Limb (tissue), 2 donors: ENCODE data around the gene ZIK1.
A peak's percentile ranks its signal among the peaks of the same experiment; 100 is the strongest.

ENCODE experiments used
- DNase-seq, 2 donors: peaks; one replicate each; pipeline ENCODE4 v3.0.0-alpha.2; 2016; ENCODE audit errors: extremely low spot score in 2 of 2

ZIK1 gene

DNA sequence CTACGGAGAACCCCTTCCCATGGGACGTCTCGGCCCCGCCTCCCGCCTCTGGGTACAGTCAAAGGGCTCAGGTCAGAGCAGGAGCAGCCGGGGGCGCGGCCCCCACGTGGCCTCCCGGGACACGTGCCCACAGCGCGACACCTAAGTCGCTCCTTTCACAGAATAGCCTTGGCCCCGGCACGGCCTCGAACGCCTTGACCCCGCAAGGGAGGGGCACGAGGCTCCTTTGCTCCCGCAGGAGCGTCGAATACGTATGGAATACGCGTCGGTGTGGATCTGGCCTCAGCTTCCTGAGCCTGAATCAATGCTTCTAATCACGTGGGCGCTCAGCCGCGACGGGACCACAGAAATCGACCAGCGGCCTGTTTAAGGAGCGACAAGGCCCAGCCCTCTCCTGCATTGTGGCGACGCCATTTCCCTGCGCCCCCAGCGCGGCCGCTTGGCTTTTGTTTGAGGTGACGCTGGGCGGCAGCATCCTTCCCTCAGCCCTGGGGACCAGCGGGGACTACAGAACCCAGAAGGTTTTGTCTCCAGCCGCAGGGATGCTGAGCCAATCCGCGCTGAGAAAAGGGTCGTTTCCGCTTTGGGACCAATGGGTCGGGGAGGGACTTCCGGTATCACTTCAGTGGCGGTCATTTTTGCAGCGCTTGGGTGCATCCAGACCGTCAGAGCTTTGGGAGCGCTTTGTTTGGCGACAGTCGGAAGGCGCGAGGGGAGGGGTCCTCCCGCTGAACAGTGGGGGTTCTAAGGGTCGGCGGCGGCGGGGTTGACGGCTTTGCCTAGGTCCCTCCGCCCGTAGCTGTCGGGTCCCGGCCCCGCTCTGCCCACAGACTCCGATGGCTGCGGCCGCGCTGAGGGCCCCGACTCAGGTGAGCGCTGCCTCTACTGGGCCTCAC lies at the start of gene ZIK1:
Gene ZIK1 (plus strand): TSS at position 625 of the 896 bp plus-strand sequence. CDS start 212 bp downstream, at position 837.
- DNase-seq, result peak; percentile 92 to 93

DNA sequence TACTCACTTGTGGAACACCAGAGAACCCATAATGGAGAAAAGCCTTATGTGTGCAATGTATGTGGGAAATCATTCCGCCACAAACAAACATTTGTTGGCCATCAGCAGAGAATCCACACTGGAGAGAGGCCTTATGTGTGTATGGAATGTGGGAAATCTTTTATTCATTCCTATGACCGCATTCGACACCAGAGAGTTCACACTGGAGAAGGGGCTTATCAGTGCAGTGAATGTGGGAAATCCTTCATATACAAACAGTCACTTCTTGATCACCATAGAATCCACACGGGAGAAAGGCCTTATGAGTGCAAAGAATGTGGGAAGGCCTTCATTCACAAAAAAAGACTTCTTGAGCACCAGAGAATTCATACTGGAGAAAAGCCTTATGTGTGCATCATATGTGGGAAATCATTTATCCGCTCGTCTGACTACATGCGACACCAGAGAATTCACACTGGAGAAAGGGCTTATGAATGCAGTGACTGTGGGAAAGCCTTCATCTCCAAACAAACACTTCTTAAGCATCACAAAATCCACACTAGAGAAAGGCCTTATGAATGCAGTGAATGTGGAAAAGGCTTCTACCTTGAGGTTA lies 45.9 kb upstream of the ZIK1 start:
- no peak for DNase-seq

DNA sequence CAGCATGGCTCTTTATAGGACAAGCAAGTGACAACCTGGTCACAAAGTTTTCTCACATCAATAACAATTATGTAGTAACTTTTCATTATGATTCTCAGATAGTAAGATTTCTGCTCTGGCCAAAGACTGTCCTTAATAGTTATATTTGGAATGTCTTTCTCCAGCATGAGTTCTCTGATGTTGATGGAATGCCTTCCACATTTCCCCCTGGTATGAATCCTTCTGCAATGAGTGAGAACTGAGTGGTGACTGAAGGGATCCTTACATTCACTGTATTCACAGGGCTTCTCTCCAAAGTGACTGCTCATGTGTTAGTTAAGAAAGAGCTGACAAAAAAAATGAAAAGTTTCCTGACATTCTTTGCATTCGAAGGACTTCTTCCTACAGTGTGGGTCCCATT lies 37.4 kb upstream of the ZIK1 start:
- DNase-seq, result no peak

DNA sequence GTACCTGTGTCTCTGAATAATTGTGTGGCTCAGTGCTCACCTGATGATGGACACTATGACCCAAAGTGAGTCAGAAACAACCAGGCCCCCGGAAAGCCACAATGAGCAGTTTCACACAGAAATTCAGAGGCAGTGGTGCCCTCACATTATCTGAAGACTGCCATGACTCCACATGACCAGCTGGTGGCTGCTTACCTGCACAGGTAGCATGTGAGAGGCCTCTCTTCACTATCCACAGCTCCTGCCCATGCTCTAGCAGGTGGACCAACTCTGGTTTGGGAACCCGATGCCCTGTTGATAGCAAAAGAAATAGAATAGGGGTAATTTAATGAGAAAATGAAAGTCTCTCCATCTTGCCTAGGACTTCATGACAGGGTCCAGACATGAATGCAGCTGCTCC lies 31.5 kb upstream of the ZIK1 start:
- DNase-seq, result no peak

DNA sequence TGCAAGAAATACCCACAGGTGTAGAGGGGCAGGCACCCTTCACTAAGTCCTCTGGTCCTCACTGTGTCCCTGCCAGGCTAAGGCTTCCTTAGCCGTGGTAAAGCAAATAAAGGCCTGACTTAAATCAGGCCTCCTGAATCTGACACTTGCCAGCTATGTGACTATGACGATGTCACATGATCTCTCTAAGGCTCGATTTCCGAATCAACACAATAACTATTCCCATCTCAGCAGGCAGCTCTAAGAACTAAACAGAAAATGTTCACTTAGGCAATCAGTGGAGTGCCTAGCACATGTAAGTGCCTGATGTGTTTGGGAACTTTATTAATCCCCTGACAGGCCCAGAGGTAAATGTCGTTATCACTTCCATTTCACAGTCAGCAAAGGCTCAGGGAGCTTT lies 26.3 kb upstream of the ZIK1 start:
- DNase-seq, result no peak

DNA sequence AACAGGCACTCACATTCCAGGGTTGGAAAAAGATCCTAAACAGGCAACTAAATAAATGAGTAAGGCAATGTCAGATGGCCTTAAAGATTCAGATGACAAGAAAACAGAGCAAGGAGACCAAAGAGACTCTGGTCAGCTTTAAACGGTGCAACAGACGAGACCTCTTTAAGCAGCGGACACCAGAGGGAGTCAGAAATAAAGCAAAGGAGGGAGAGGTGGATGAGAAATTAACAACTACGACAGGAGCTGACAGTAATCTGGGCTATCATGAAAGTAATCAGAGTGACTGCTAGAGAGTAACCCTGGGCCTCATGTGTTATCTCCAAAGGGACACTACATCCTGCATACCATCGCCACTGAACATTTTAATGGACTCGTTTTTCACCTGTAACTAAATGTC lies 25.4 kb upstream of the ZIK1 start:
- DNase-seq, result no peak

DNA sequence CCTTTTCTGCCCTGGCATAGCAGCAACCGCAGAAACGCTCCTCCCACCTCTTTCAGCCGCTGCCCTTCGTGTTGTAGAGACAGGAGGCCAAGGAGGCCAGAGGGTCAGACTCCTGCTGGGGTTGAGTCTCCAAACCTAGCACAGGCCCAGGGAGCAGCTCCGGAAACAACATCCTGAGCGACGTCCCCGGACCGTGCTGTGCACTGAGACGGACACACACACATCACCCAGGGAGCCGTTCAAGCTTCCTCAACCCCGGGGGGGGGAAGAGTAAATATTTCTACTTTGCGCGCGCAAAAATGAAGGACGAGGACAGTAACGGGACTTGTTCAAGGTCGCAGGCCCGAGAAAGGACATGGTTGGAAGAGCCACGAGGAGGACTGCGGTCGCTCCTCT lies 24.9 kb upstream of the ZIK1 start:
- DNase-seq, result peak in 1 of 2 donors; percentile 33

DNA sequence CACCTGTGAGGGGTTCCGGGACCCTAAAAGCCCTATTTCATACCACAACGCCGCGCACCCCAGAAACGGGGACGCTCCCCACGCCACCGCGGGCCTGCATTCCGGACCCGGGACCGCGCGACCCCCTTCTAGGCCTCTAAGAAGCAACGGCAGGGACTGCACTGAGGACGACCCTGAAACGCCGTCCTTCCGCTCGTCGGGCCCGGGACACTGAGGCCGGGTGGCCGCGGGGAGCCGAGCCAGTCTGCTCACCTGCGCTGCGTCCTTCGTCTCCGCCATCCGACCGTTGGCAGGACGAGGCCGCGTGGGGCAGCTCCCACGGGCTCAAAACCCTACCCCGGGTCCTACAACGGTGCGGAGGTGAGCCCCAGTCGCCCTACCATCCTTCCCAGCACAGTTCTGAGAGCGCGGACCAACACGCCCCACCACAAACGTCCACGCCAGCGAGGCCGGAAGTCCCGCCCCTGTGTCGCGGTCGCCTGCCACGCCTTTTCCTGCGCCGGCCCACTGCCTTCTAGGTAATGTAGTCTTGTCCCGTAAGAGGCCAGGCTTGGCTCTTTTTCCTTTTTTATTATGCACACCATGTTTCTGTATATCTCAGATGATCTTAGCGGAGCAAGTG lies 24.4 kb upstream of the ZIK1 start, which contains the start of gene ZNF550:
Gene ZNF550 (minus strand): TSS at position 460 of the 622 bp plus-strand sequence. CDS start 181 bp downstream, at position 279.
- peak; percentile 90 to 93 for DNase-seq

DNA sequence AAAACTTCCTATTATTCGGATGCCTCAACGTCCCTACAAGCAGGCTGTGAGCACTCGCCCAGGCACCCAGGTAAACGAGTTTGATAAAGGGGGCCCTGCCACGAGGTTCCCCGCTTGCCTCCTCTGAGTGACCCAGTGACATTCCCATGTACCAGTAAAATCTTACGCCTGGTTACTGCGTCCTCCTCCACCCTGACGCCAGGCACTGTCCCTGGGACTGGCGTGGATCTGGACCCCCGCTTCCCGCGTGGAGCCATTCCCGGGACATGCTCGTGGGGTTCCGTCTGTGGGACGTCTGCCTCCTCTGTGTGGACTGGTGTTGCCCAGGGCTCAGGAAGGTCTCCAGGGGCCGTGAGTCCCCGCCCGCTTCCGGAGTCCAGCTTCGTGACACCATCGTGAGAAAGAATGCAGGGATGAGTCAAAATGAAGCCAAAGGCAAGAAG lies 23.9 kb upstream of the ZIK1 start:
- peak in 1 of 2 donors; percentile 43 for DNase-seq

DNA sequence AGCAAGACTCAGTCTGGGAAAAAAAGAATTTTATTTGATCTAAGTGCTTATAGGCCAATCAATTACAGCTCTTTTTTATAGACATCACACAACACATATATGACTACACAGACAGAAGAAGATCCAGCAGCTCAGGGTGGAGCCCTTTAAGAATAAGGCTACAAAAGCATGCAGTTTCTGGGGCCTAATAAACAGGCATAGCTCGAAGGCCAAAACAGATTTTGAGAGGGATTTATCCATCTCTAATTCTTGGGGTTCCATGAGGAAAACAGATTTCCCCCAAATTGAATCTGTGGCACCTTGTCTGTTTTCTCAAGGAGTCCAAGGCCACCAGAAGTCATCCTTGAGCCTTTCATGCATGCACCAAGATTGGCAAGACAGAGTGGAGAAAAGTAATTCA lies 20.4 kb upstream of the ZIK1 start:
- no peak for DNase-seq

DNA sequence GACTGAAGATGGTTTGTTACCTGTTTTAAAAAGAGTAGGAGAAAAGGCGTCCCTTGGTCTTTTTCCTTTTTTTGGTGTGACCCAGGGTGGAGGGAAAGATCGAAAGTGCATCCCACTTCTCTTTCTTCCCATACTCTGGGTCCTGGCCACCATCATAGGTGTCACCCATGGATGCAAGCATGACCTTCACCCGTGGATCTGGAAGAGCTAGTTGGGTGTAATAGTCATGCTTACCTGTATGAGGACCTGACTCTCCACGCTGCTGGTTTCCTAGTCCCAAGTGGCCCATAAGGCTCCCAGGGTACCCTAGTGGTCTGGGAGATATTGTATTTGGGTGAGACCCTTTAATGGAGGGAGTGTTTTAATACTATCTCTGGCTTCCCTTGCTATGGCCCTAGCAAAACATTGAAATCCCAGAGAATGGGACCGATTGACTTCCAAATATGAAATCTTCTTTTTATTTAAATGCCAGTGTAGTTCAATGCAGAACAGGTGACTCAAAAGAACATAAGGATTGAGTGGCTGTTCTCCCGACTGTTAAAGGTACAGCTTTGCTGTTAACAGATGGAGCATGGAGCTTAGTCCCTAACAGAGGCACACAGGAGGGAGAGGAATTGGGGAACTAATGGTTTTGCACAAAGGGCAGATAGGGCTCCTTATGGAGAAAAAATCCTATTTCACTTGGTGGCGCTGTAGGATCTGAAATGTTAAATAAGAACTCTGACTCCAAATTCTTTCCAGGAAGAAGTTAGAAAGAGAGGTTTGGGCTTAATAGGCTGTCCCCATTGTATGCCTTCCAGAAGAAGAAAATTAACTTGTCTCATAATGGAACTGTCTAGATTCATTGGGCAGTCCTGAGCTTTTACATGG lies 17.3 kb upstream of the ZIK1 start:
- no peak for DNase-seq

DNA sequence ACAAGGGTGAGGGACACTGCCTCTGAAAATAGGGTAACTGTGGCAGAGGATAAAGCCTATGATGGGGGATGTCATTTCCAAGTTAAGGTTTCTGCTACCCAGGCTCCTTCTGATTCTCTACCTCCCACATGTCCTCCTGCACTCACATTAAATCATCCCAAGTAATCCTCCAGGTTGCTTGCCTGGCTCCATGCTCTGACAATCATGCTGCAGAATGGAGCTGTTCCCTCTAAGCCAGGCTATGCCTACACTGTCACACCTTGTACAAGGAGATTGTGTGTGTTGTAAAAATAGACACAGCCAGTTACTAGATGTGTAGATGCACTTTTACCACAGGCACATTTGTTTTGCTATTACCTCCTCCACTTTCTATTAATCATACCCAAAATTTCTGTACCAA lies 13.2 kb upstream of the ZIK1 start:
- DNase-seq, result no peak

DNA sequence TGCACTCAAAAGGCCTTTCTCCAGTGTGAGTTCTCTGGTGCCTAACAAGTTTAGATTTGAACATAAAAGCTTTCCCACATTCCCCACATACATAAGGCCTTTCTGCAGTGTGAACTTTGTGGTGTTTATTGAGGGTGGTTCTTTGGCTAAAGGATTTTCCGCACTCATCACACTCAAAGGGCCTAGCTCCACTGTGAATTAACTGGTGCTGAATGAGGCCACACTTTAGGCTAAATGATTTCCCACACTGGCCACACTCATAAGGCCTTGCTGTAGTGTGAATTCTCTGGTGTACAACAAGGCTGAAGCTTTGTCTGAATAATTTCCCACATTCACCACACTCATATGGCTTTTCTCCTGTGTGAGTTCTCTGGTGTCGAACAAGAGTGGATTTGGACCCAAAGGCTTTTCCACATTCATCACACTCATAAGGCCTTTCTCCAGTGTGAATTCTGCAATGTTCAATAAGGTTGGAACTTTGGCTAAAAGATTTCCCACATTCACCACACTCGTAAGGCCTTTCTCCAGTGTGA lies 11.5 kb upstream of the ZIK1 start:
- no peak for DNase-seq

DNA sequence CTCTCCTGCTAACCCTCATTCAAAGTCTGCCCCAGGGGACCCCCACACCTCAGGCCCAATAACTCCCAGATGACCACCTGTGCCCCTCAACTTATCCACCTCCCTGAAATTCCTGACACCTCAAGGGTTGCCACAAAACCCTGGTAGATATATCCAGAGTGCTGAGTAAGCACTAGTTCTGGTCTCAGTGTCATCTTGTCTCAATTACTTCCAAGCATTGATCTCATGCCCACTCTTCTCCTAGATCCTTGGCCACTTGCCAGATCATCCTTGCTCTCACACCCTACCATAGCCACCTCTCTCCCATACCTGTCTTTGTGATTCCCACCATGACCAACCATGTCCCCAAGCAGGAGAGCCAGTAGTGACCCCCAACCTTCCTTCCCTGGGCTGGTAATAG lies 7.3 kb upstream of the ZIK1 start:
- no peak for DNase-seq

DNA sequence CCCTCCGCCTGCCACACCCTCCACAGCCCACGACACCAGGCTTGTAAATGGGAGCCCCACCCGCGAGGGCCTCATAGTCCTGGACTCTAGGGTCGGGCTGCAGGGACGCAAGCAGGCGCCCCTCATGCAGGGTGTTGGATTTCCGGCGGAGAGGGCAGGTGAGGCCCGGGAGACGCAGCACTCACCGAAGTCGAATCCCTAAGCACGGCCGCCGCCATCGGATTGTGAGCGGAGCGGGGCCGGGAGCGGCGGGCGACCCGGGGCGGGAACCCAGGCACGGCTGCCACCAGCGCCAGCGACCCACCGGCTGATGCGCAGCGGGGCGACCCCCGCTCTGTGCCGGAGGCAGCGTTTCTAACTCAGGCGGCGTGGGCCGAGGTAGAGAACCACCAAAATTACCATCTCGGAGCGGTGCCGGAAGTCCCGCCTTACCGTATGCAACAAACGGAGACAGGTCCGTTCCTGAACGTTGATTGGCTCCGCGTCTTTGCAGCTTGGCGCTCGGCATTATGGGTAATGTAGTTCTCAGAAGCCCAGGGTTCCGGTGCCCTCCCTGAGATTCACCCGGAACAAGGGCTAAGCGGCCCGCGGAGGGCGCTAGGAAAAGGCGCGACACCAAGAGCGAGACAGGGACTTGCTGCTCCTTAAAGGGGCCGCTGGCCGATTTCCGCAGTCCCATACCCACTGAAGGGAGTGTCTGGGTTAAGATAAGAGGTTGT lies 5.3 kb upstream of the ZIK1 start, which contains the start of gene ZNF416:
Gene ZNF416 (minus strand): TSS at position 425 of the 719 bp plus-strand sequence. CDS start 207 bp downstream, at position 218.
- peak; percentile 94 to 99 for DNase-seq

DNA sequence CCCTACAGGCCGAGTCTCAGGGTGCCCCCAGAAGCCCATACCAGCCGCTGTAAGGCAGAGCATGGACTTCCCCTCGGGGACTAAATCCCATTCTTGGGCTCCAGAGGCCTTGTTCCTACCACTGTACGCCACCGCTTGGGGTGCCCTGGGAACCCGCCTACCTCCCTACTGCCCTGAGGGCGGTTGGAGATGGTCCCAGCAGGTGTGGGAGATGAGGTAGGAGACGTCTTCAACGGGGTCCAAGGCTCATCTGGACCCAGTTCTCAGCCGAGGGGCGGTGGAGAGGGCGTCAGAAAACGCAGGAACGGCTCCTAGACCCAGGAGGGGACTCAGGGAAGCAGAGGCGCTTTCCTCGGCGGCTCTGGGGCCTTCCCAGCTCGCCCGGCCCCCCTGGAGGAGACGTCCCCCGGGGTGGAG lies 833 bp upstream of the ZIK1 start:
- peak in 1 of 2 donors; percentile 32 for DNase-seq

DNA sequence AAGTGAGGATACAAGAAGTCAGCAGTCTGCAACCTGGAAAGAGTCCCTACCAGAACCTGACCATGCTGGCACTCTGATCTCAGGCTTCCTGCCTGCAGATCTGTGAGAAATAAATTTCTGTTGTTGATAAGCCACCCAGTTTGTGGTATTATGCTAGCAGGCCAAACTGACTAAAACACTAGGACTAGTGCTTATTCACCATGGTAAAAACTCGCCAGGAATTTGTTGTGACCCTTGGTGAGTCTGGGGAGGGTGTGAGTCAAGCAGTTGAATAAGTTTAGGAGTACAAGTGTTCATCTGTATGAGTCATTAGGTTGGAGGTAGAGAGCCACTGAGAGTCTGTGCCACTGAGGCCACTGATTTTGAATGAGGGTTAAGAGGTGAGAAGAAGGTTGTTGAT lies 3.6 kb downstream of the ZIK1 start:
- no peak for DNase-seq

DNA sequence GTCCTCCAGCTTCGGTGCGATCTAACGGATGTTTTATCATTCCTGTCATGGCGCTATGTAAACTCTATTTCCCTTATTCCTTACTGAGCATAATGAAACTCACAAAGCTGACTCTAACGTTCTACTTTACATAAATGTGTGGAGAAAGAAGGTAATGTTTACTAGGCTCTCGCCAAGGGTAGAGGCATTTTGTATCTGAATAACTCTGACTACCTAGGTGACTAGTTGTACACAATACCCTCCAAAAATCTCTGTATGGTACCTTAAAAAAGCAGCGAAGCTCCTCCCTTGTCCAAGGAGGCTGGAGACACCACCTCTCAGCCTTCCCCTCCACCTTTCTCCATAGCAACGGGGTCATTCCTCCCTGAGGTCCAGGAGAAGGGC lies 15.4 kb downstream of the ZIK1 start:
- DNase-seq, result no peak

DNA sequence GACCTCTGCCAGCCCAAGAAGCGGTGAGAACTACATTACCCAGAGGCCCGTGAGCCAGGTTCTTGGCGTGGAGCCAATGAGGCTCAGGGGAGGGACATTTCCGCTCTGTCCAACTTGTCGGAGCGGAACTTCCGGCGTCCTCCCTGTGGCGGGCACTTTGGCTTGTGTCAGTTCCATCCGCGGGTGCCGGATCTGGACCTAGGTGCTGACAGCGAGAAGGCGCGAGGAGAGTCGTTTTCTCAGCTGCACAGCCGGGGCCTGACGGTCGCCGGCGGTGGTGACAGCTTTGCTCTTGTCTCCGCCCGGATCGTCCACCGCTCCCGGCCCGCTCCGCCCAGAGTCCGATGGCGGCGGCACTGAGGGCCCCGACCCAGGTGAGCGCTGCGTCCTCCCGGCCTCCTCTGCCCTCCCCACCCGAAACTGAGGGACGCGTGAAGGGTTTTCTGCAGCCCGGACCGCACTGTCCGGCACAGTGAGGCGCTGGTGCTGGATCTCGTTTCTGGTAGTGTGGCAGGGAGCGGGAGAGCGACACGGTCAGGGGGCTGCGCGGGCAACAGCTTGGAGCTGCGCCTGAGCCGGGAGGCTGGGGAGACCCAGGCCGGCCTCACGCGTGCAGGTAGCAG lies 15.9 kb downstream of the ZIK1 start, which contains the start of gene ZNF530:
Gene ZNF530 (plus strand): TSS at position 125 of the 623 bp plus-strand sequence. CDS start 4,461 bp downstream, outside the sequence.
- DNase-seq, result peak; percentile 86 to 95

DNA sequence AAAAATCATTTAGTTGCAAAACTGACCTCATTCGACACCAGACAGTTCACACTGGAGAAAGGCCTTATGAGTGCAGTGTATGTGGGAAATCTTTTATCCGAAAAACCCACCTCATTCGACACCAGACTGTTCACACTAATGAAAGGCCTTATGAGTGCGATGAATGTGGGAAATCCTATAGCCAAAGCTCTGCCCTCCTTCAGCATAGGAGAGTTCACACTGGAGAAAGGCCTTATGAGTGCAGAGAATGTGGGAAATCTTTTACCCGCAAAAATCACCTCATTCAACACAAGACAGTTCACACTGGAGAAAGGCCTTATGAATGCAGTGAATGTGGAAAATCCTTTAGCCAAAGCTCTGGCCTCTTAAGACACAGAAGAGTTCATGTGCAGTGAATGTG lies 23.0 kb downstream of the ZIK1 start:
- DNase-seq, result no peak
